Fibroblast of upper back skin (primary cell): ENCODE results near the gene GSG1L.

Source experiments
- DNase-seq: peaks from one replicate; pipeline ENCODE4 v3.0.0-alpha.2; 2013

The GSG1L gene

GRCh38 chr16:27932542-27933135, 130.9 kb downstream of the GSG1L start:
- no peak for DNase-seq

- DNase-seq = no peak
Measured at GRCh38 chr16:27929818-27930217, 133.7 kb downstream of the GSG1L start.

DNA sequence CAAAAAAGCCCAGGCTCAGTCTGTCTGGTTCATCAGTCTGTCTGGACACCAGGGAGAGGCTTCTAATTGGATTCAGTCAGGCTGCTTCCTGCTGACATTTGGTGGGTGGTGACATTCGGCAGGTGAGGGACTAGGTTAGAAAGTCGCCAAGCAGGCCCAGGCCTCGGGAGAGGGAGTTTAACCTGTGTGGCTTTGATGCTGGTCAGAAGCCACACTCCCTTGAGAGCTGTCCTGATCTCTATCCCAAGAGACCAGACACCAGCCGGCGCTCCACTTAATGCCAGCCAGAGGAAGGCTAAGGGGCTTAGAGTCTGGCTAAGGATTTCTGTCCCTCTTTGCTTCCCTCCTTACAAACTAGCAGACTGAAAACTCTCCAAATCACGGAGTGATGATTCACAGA, 135.0 kb downstream of the GSG1L start:
- no peak for DNase-seq

DNA sequence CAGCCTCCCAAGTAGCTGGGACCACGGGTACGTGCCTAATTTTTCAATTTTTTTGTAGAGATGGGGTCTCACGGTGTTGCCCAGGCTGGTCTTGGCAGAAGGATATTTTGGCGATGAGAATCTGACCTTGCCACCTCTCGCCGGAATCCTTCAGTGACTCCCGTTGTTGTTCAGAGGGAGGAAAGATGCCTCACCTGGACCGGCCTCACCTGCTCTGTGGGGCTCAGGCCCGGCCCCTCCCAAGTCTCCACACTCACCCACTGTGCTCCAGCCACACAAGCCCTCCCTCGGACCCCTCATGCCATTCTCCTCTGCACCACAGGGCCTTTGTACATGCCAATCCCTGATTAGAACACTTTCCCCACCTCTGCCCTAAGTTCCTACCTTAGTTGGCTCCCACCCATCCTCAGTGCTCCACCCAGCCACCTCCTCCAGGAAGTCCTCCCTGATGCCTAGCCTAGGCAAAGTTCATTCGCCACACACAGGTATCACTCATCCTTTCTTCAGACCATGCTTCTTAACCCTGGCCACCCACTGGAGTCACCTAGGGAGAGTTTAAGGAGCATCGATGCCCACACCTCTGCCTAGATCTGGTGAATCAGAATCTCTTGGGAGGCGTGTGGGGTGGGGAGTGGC, 136.1 kb downstream of the GSG1L start:
- DNase-seq = no peak

GRCh38 chr16:27925612-27926011, 137.9 kb downstream of the GSG1L start:
- DNase-seq = no peak

- no peak for DNase-seq
Measured at GRCh38 chr16:27924411-27925118, 138.9 kb downstream of the GSG1L start.

DNA sequence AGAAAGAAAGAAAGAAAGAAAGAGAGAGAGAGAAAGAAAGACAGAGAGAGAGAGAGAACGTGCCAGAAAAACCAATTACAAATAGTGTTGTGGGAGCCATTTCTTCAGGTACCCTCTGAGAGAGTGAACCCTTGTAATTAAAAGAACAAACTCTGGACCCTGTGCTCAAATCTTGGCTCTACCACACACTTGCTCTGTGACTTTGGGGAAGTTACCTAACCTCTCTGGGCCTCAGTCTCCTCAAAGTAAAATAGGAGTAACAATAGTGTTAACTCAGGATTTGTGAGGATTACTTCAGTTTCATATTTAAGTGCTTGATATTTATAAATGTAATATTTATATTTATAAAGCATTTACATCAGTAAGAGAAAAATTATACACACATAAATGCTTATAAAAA, 139.8 kb downstream of the GSG1L start:
- DNase-seq = no peak

DNA sequence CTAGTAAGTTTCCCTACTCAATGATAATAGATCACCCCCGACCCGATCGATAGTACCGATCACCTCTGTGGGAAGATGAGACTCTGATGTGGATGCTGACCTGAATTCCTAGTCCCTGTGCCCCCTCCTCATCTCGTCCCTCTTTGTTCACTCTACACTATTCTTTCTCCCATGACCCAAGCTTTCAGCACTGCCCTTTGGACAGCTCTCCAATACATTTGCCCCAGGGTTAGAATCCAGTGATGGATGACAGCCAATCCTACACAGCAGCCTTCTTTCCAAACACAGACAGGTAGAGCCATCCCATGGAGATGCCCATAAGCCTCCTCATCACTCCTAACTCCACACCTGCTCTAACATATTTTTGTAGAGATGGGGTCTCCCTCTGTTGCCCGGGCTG, 141.1 kb downstream of the GSG1L start:
- no peak for DNase-seq

DNA sequence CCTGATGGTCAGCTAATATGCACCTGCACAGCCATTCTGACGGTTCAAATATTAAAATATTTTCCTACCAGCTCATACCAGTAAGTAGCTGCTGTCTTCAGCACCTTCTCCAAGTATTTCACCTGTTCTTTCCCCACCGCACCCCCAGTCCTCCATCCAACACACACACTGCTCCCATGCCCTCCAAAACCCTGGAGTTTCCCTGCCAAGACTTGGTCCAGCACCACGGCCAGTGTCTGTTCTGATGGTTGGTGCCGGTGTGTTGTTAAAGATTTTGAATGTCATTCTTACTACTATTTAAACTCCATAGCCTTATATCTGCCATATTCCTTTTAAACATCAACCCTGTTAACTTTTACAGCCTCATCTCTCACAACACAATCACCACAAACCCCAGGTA, 142.4 kb downstream of the GSG1L start:
- no peak for DNase-seq

DNA sequence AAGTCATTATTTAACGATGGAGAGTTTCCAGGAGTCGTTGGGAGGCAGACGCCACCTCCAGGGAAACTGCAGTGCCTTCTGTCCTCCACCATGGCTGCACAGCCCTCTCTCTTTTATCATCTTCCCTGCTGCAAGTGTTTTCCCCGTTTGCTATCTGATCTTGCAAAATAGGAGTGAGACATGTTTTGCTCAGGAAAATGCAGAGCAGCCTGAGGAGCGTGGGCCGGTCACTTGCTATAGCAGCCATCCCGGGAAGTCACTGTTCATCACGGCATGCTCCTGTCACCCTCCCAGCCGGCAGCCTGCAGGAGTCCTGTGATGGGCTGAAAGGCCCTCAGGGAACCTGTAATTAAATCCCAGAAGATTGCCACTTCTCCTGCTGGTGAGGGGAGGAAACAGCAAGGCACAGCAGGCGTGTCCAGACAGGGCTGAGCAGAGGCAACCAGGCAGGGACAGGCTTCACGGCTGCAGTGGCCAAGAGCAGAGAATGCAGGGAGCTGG, 143.1 kb downstream of the GSG1L start:
- DNase-seq = no peak

DNA sequence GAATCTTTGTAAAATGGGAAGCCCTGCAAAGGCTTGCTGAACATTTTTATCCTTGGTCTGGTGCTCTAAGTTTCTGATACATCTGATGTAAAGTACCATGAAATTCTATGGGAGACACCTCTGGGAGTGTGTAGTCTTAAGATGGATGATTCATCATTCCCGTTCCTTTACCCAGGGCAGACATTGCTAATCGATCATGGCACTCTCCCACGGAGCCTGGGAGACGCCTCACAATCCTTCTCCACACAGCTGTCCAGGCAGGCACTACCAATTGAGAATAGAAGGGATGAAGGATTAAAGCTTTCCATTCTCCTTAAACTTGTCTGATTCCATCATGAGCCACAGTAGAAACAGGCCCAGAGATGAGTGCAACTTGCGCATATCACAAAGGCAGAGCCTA, 144.8 kb downstream of the GSG1L start:
- no peak for DNase-seq

GRCh38 chr16:27917949-27918348, 145.6 kb downstream of the GSG1L start:
- no peak for DNase-seq

DNA sequence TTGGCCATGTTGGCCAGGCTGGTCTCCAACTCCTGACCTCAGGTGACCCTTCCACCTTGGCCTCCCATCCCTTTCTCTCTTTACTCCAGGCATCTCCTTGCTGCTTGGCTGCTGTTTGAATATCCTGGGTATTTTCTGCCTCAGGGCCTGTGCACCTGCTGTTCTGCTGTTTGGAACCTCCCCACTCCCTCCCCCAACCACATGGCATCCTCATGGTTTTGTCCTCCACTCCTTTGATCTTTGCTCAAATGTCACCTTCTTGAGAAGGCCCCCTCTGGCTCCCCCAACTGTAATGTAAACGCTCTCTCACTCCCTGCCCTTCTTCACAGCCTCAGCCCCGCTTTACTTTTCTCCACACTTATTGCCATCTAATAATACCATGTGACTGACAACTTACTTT, 152.0 kb downstream of the GSG1L start:
- DNase-seq = no peak

- DNase-seq = no peak
Measured at GRCh38 chr16:27907457-27907972, 156.0 kb downstream of the GSG1L start.

GRCh38 chr16:27906883-27907282, 156.6 kb downstream of the GSG1L start:
- no peak for DNase-seq

GRCh38 chr16:27903046-27903655, 160.4 kb downstream of the GSG1L start:
- DNase-seq = no peak

GRCh38 chr16:27902551-27902950, 161.0 kb downstream of the GSG1L start:
- DNase-seq = no peak

DNA sequence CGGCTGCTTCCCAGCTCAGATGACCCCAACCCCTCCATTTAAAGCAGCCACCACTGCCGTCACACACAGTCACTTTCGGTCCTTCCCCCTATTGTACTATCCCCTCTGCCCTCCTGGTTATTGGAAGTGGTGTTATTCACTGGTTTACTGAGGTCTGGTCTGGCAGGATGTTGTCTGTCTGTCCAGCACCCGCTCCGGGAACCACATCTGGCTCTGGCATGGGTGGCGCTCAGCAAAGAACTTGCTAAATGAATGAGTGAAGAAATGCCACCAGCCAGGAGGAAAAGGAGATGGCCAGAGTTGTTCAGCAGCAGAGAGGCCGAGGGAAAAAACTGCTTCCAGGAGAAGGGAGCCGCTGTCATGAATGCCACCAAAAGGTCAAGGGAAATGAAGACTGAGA, 161.6 kb downstream of the GSG1L start:
- no peak for DNase-seq

GRCh38 chr16:27899736-27900135, 163.8 kb downstream of the GSG1L start:
- no peak for DNase-seq

DNA sequence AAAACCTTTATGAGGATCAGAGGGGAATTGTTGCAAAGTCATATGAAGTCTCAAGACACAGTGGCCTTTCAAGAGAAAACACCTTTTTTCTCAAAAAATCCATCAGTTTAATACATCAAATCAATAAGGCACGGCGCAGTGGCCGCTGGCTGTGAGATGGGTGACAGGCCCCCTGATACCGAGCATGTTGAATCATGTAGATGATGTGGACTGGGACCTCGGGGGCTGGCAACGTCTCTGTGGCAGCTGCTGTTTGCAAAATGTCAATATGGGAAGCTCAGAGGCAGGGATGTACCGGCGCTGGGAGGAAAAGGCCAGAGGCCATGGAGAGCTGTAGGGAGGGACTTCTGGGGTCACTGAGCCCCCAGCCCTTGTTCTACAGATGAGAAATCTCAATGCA, 169.1 kb downstream of the GSG1L start:
- no peak for DNase-seq

DNA sequence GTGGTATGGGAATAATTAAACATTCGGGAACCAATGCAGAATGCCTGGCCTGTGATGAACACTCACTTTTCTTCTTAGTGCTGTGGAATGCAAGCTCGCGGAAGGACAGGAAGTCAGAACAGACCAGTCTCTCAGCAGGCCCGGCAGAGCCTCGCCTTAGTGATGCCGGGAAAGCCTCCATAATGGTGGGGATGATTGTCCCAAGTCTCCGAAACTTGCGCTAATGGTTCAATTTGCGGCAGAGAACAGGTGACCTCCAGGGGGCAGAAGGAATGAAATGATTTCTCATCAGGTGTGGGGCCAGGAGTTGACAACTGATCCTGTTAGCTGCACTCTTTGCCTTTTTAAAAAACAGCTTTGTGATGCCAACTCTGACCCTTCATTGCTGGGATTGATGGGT, 170.6 kb downstream of the GSG1L start:
- DNase-seq = no peak

DNA sequence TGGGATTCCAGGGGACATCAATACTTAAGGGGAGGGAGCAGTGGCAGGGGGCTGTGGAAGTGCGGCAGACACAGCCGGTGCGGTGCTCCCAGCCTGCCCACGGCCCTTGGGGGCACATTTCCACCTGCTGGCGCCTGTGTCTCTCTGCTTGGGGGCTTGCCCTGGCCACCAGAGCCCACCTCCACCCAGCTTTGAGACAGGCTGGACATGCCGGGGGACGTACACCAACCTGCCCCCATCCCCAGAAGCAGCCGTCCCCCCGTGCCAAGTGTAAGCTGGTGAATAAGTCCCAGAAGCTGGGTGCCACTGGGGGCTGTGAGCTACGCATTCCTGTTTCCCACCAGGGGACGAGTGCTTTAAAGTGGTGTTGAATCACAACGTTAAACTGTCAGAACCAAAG, 172.6 kb downstream of the GSG1L start:
- DNase-seq = no peak

DNA sequence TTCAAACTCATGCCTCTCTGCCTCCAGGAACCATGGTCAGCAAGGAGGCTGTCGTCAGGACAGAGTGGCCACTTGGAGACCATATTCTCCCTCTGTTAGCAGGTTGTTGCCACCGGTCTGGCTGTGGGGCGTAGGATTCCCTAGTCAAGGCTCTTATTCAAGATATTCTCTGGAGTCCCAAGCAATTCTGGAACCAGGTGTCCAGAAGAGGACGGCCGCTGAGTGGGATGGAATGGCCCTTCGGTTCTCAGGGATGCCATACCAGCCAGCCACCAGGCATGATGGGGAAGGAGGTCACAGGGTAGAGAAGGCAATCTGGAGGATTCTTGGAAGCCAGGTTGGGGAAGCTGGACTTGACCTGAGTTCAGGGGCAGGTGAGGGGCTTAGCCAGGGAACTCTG, 173.5 kb downstream of the GSG1L start:
- DNase-seq = no peak

DNA sequence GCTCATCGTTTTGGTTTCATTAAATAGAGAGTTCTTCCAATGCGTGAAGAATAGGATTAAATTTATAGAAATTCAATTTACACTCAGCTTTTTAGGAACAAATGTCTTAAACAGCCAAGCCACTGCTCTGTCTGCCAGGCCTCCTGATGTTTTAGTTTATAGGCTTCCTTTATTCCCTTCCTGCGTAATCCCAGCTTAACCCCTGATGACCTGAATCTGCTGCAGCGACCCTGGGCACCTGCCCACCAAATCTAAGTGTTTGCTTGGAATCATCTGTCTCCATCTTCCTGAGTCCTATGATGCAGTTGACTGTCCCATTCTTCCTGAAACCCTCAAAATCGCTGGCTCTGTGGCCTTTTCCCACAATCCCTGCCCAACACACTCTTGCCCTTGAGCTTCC, 179.9 kb downstream of the GSG1L start:
- no peak for DNase-seq
